GM19467 (cell line): Measurements from ENCODE around the gene LAMA2.

Source experiments
- ATAC-seq: cut with Tn5 transposase; IDR thresholded peaks from one replicate; pipeline ENCODE4 v1.9.1; 2021; ENCODE audit warnings: mild to moderate bottlenecking, moderate library complexity; ENCODE audit not compliant: unreplicated experiment

The LAMA2 gene

DNA sequence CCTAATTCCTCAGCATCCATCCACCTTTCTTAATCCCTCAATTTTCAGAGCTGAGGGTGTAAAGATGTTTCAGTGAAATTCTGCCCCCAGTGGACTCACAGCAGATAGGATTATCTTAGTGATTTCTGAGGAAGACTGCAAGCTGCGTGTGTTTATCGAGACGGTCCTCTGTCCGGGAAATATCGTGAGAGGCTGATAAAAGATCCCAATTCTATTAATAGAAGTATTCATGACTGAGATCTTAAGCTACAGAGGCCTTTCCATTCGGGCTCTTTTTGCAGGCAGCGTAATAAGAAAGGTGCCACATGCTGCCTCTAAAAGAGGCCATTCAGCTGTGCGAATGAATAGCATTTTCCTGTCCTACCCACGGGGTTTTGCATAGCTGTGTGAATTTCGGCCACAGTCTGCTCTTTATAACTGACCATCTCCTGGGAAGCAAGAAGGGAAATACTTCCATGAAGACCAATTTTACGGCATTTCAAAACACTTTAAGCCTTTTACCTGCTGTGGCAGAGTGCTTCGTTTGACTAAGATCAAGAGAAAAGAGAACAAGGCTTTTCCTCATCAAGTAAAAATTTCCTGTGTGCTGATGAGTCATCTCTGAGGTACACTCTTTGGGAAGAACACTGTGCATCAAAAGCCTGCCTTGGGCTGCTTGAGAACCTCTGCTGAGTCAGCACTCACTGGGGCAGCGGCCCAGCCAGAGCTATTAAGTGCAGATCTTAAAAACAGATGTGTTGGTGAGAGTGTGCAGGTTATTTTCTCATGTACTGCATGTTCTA is 618.2 kb downstream of the LAMA2 start:
- no peak for ATAC-seq

DNA sequence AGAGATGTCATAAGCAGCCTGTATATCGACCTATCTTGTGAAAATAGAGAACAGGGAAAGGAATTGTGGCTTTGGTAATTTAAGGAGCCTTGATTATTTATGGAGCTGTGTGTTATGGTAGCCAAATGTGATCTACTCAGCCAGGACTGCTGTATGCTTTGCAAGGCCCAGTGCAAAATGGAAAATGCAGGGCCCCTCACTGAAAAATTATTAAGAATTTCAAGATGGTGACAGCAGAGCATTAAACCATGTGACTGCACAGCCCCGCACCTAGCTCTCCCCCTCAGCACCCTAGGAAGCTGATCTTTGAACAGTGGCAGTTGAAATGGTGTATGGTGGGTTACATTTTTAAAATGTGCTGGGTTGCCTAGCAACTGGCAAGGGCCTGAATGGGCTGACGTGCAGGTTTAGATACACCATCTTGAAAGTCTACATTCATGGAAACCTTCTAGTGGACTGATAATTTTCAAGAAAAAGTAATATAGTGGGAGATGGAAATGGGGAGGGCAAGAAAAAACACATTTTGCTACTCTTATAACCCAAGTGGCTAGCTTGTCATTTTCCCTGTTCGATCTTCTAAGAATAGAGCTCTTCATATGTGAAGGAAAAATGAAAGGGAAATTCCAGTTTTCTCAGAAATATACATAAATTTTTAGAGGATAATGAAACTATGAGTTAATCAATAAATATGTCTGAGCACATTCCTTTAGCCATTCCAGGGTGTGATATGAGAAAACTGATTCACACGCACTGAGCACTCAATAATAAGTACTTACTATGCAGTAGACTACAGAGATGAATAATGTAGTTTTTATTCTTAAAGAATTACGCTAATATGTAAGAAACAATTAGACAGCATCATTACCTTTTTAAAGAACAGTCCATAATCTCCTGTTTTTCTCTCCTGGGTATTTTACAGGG is 619.1 kb downstream of the LAMA2 start:
- ATAC-seq, result no peak

DNA sequence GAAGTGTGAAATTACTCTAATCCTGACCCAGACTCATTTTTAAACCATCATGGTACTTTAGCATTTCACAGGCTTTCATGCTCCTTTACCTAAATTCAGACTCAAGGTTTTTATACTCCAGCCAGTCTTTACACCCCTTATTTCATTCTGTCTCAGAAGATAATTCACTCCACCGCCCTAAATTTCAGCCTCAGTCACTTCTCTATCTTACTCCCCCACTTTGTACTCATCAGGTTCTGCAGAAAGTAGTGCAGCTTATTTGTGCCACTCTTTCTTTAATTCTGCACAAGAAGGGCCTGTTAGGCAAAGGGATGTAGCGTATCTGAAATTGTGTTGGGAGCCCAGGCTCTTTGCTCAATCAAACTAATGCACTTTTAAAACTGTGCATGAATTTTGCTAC is 621.5 kb downstream of the LAMA2 start:
- no peak for ATAC-seq

DNA sequence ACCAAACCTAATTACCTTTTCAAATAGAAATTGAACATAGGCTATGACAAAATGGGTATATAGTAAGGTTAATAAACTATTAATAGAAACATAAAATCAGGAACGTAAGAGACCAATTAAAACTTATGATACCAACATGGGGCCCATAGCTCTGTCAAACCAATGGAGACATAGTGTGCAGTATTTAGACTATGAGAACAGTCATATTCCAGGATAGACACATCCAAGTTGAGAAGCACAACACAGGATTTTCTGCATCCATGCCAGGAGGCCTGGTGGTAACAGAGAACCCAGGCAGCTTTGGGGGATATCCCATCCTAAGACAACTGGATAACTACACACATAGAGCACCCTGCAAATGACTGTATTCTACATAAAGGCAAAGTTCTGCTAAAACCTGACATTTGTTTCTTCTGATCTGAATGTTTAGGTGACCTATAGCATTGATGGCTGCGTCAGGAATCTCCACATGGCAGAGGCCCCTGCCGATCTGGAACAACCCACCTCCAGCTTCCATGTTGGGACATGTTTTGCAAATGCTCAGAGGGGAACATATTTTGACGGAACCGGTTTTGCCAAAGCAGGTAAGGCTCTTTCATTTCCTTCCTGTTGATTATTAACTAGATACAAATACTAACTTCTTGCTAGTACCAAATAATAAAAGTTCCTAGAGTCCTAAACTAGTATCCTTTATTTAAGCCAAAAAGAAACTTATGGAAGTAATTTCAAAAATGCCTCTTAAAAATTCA is 624.3 kb downstream of the LAMA2 start:
- ATAC-seq, result no peak

DNA sequence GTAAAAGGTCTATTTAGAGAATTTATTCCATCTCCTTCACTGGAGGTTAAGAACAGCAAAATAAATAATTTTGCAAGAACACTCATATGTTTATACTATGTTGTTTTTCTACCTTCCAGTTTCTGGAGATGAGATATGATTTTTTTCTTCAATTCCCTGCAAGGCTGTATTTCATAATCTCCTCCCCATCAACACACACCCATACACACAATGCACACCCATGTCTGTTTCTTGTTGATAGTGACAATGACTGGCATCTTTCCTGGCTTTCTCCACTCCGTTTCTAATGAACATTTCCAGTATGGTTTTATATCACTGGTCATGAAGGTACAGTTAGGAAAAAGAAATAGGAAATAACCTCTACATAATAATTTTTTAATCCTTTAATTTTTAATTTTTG is 624.9 kb downstream of the LAMA2 start:
- no peak for ATAC-seq

DNA sequence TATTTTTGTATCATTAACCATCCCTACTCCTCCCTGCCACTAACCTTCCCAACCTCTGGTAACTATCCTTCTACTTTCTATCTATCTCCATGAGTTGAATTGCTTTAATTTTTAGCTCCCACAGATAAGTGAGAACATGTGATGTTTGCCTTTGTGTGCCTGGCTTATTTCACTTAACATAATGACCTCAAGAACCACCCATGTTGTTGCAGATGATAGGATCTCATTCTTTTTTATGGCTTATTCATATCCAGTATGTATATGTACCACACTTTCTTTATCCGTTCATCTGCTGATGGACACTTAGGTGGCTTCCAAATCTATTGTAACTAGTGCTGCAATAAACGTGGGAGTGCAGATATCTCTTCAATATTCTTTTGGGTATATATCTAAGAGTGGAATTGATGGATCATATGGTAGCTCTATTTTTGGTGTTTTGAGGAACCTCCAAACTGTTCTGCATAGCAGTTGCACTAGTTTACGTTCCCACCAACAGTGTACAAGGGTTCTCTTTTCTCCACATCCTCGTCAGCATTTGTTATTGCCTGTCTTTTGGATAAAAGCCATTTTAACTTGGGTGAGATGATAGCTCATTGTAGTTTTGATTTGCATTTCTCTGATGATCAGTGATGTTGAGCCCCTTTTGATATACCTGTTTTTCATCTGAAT is 625.7 kb downstream of the LAMA2 start:
- ATAC-seq, result no peak

DNA sequence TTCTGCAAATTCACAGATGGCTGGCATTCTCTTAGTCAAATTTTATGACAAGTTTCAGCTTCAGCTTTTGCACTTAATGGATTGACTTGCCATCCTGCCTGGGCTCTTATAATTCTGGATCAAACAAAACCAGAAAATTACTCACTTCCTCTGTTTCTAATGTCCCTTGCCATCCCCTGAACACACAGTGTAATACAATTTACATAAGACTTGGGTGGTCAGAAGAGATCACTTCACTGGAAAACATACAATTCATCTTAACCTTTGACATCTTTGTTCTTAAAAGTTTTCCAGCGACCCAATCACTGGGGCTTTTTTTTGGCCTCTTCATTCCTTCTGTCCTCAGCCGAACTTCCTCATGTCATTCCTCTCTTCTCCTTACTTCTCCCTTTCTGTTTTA is 628.0 kb downstream of the LAMA2 start:
- ATAC-seq, result no peak

DNA sequence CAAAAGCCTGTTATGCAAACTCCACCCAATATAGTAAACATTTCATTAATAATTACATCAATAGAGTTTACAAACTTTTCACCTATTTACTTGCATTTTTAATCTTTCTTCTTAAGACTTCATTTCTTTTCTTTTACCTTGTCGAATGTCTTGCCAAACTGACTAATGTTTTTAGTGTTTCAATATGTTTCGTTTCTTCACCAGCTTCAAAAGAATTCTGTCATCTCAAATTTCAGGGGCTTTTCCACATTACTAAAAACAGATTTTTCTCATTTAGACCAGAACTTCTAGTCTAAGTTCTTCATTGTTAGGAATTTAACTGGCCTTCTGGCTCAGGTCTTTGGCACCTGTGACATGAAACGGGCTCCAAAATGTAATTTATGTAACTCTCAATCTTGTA is 630.5 kb downstream of the LAMA2 start:
- ATAC-seq, result no peak

DNA sequence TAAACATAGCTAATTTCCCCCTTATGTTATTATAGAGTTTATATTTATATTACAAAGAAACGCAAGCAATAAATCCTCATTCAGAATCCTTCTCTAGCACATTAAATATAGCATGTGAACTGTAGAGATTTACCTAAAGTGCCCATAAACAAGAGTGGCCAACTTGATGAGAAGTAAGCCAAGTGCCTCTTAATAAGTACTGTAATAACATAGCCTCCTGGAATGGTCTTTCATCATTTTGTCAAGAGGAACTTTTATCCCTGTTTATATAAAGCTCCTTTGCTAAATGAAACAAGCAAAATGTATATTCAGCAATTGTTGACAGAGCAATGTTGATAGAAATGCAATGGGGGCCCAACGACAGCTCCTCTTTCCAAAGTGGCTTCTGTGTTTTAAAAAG is 632.1 kb downstream of the LAMA2 start:
- ATAC-seq, result no peak

DNA sequence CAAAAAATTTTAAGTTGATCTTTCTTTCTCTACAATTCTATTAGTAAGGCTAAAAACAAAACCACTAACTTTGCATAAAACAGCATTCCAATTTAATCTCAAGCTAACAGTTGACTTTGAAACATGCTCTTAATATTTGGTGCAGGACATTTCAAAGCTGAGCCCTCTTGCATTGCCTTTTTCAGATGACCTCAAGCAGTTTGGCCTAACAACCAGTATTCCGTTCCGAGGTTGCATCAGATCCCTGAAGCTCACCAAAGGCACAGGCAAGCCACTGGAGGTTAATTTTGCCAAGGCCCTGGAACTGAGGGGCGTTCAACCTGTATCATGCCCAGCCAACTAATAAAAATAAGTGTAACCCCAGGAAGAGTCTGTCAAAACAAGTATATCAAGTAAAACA is 633.1 kb downstream of the LAMA2 start:
- no peak for ATAC-seq

DNA sequence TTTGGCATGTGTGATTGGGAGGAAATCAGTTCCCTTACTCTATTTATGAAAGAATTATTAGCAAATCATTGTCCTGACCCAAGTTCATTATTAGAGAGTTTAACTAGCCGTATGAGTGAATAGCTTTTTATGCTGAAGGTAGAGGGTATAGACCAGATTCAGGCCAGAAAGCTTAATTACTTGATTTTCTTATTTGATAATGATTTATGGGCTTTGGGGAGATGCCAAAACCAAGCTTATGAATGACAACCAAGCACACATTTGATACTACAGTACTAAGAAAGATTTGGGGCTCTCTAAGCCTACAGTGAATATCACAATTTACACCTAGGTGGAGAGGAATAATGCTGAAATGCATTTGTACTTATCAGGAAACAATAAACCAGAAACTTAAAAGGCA is 633.8 kb downstream of the LAMA2 start:
- no peak for ATAC-seq

DNA sequence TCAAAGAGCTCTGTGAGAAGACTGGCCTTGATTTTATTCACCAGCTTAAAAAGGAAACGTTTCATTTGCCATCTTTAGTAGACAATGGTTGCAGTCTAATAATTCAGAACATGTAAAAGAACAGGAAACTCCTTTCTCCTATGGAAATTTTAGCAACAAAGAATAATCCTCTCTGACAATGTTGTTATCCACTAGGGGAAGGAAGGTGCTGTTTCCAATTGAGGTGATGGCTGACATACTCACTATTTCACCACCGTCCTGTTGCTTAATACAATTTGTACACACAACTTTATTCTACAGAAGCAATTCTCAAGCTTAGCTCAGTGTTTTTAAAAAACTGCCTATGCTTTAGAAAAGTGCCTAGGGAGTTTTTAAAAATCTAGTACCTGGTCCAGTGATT is 634.4 kb downstream of the LAMA2 start:
- no peak for ATAC-seq

DNA sequence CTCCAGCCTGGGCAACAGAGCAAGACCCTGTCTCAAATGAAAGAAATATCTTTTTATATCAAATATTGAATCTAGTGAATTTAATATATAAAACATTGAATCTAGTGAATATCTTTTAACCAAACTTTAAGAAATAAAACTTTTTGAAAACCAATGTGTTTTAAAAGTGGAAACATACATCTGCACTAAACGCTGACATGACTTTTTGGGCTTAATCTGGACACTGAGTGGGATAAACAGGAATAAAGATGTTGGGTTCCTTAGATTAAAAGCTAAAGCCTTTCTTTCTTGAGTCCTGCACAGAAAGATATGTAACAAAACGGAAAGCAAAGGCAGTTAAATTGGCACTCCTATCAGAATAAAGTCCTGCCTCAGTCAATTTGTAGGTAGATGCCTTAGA is 636.8 kb downstream of the LAMA2 start:
- ATAC-seq, result no peak

DNA sequence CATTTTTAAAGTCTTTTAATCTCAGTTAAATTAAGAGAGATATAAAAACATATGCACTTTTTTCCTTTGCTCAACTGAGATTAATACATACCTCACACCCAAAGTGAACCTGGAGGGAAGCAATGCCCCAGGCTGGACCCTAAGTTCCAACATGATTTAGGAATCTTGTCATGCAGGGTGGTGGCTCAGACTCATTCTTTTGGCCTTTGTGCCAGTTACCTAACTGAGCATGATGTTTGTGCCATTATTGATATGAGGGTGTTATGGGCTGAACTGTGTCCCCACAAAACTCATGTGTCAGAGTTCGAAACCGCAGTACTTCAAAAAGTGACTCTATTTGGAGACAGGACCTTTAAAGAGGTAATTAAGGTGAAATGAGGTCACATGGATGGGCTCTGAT is 639.0 kb downstream of the LAMA2 start:
- ATAC-seq, result no peak

DNA sequence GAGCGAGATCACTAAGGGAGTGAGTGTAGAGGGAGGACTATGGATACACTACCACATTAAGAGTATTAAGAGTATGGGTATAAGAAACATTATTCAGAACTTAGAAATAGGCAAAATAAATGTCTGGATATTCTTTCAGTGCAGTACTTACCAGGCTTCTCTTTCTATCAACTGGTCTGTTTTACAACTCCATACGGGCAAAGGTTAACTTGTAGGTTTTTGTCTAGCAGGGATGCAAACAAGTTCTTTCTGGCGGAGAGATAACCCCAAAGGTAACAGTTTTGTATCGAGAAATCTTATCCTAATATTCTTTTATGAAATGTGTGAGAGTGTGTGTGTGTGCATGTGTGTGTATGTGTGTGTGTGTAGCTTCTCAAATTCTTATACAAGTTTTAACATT is 640.9 kb downstream of the LAMA2 start:
- ATAC-seq, result no peak

DNA sequence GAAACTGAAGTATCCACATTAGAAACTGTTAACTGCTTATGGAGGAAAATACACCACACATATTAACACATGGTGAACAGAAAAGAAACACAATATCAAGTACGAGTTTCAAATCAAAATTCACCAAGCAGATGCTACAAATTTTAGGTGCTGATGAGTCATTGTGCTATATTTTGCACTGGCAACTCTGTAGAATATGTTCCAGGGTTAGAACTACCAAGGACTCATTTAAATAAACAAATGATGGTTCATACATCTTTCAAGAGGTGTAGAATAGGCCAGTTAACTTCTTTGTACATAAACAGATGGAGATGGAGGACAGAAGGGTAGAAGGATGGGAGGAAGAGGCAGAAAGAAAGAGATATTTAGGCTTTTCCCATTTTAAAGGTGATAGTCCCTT is 642.1 kb downstream of the LAMA2 start:
- no peak for ATAC-seq

DNA sequence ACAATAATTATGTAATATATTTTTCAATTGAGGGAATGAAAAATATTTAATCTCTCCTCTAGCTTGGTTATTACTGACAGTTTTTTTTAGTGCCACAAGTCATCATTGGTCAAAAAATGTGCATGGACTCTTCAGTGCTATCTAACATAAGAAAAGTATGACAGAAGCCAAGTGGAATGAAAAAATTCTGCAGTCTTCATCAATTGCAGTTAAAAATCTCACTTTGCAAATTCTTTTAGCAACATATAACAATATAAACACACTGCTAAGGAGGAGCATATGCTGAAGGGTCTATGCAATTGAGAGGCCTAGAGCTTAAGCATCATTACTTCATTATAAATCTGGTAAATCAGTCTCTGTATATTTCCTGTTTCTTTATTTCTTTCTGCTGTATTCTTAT is 652.0 kb downstream of the LAMA2 start:
- ATAC-seq, result no peak

DNA sequence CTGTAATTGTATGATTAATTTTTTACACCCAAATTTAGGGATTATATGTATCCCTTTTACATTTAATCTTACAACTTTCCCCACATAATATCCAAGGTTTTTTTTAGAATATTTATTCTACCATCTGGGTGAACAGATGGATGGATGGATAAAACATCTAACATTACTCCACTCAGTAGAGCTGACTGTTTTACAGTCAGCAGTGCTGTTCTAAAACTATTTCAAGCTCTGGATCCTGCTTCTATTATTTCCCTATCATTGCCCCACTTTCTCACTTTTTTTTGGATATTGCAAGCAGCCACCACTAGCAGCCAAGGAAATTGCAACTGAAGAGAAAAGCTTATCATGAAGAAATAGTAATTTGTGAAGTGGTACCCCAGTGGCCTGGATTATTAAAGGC is 653.3 kb downstream of the LAMA2 start:
- ATAC-seq, result no peak

DNA sequence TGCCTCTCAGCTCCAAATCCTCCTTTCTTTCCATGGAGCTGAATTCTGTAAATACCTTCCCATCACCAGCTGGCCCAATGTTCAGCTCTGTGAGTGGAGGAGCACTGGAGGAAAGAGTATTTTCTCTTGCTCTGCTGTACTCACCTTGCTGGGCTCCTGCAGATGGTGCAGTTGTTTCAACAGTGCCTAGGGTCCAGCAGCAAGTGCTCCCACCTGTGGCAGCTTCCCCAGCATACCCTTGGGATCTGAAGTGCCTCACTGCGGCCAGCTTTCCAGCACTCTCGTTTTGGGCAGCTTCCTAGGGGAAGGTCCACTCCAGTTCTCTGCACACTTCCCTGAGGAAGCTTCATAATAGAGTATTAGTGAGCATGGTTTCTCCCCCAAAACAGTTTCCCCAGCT is 656.1 kb downstream of the LAMA2 start:
- no peak for ATAC-seq

DNA sequence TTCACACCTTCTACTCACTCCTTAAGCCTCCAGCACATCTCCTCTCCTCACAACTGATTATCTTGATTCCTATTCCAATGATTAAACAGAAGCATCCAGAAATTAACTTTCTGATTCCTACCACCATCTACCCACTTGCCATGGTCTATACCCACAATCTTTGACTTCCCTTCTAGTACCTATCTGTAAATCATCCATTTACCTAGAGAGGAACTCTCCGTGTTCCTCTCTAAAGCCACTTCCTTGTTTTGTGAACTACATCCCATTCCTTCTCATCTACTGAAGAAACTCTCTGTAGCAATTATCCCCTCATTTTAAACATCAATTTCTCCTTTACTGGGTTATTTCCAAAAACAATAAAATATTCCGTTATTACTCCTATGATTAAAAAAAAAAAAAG is 659.8 kb downstream of the LAMA2 start:
- ATAC-seq, result no peak

DNA sequence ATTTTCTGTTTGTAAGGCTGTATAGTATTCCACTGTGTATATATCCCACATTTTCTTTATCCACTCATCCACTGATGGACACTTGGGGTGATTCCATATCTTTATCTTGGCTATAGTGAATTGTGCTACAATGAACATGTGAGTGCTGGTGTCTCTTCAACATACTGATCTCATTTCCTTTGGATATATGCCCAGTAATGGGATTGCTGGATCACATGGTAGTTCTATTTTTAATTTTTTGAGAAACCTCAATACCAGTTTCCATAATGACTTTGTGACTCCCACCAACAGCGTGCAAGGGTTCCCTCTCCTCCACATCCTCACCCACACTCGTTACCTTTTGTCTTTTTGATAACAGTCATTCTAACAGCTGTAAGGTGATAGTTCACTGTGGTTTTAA is 661.0 kb downstream of the LAMA2 start:
- no peak for ATAC-seq
